NB4 (cell line): ENCODE measurements around the gene UBALD2.

Source experiments
- DNase-seq: peaks from one replicate; pipeline ENCODE4 v3.0.0; 2010; ENCODE audit warnings: low read depth
- H3K4me3 ChIP-seq: one replicate; pipeline ENCODE4 v1.5.1; 2011; ENCODE audit warnings: mild to moderate bottlenecking, low read depth, low read length, moderate library complexity
- CTCF ChIP-seq: IDR thresholded peaks from one replicate; pipeline ENCODE4 v1.5.1; 2012; ENCODE audit warnings: low read depth, low read length
- MYC ChIP-seq: IDR thresholded peaks from 2 replicates; pipeline ENCODE4 v1.6.1; 2011; ENCODE audit warnings: low read depth, low read length
- POLR2A ChIP-seq: IDR thresholded peaks from 2 replicates; pipeline ENCODE4 v1.6.1; 2011; ENCODE audit warnings: mild to moderate bottlenecking; ENCODE audit not compliant: insufficient read length; ENCODE audit errors: extremely low read depth
- TF ChIP-seq, protein P1 (sequence below): IDR thresholded peaks from 2 replicates; pipeline ENCODE4 v1.6.1; 2011; ENCODE audit warnings: low read depth, low read length

The UBALD2 gene

DNA sequence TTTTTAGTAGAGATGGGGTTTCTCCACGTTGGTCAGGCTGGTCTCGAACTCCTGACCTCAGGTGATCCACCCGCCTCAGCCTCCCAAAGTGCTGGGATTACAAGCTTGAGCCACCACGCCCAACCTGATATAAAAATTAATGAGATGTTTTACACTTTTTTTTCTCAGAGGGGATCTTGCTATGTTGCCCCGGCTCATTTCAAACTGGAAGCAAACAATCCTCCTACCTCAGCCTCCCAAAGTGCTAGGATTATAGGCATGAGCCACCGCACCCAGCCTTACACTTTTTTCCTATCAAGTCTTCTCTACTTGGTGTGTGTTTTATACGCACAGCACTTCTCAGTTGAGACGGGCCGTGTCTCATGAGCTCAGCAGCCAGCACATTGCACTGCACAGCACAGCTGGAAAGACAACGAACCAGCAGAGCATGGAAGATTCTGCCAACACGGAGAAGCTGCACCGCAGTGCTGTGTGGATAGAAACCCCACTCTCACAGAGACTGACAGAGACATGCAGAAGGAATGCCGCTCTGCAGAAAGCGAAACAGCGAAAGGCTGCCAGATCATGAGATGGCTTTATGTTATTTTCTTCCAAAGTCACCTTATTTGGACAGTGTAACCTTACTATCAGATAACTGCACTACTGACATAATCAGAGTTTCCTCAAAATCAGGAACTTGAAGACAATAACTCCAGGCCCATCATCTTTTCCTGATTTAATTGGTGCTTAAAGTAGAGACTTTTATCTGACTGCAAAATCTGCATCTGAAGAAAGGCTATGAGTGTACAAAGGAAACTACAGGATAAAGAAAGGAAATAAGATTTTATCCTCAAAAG, 49.5 kb downstream of the UBALD2 start:
- TF ChIP-seq CTCF: no peak
- TF ChIP-seq MYC: no peak
- DNase-seq: no peak
- no peak overlapping the region for H3K4me3 ChIP-seq

GRCh38 chr17:76317535-76317934, 52.4 kb downstream of the UBALD2 start:
- H3K4me3 ChIP-seq: no peak overlapping the region
- no peak for DNase-seq
- TF ChIP-seq MYC (no peak), CTCF (no peak), POLR2A (no peak)
- TF ChIP-seq, protein P1, sequence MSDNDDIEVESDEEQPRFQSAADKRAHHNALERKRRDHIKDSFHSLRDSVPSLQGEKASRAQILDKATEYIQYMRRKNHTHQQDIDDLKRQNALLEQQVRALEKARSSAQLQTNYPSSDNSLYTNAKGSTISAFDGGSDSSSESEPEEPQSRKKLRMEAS: no peak

DNA sequence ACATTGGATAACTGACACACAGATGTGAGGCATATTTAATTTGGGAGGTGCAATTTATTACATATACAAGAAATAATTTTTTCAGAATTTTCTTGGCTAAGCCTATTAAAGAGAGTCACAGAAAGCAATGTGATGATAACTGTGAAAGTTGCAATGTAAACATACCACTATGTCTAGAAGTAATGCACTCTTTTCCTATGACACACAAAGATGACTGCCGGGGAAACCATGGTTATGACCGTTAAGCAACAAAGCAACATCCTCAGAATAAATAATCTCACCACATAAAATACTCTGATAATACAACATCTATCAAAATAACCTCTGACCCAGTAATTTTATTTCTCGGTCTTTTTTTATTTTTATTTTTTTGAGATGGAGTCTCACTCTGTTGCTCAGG, 53.4 kb downstream of the UBALD2 start:
- TF ChIP-seq MYC (no peak), POLR2A (no peak), CTCF (no peak)
- TF ChIP-seq, protein P1: no peak
- no peak for DNase-seq
- no peak overlapping the region for H3K4me3 ChIP-seq
